HuH-7.5 (cell line): ENCODE results near the gene SPATA16.
"Not testable (repeated sequence)": the region's sequence is repeated elsewhere in the genome, so short reads cannot be mapped to it uniquely, and the experiment has no call there.

Experiments used
- DNase-seq: peaks from one replicate; pipeline ENCODE4 v3.0.0; 2011; ENCODE audit warnings: low spot score

SPATA16 gene

DNA sequence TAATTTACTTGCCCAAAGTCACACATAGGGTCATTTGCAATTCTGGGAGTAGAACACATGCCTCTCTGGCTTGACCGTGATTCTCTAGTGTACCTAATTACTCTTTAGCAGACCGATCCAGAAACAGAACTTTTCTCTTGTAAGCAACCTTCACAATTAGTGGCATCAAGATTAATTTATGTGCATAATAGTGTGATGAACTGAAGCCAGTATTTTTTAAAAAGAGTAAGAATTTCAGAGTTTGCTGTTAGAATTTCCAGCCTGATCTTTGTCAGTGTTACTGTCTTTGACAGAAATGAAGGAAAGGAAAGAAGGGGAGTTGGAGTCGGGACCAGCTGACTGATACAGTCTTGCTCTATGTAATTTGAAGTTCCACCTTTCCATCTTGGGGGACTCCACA is 137.1 kb downstream of the SPATA16 start:
- DNase-seq: no peak

DNA sequence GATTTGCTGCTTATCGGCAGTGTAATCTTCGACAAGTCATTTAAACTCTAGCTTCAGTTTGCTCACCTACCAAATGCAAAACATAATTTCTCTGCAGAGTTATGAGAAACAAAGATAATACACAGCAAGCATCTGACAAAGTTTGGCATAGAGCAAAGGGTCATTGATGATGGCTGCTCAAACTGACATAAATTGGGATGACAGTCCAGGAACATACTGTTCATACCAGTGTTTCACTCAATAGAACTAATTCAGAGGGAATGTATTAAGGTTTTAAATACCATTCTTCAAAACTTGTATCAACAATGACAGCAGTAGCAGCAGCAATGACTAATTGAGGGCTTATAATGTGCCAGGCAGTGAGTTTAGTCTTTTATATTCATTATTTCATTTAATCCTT is 137.6 kb downstream of the SPATA16 start:
- DNase-seq: no peak

DNA sequence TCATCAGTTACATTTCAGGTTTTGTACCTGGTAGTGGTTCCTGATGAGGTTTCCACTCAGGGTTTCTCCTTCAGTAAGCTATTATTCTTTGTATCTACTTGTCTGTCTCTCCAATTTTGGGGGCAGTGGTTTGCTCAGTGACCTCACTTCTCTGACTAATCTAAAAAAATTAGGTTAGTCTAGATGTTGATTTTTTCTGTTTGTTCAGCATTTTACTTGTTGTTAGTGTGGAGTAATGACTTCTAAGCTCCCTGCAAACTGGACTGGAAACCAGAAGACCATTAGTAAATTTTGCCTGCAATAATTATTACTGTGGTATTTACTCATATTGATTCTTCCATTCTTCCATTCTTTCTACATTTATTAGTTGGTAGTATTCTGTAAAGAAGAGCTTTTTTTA is 139.4 kb downstream of the SPATA16 start:
- DNase-seq: no peak

DNA sequence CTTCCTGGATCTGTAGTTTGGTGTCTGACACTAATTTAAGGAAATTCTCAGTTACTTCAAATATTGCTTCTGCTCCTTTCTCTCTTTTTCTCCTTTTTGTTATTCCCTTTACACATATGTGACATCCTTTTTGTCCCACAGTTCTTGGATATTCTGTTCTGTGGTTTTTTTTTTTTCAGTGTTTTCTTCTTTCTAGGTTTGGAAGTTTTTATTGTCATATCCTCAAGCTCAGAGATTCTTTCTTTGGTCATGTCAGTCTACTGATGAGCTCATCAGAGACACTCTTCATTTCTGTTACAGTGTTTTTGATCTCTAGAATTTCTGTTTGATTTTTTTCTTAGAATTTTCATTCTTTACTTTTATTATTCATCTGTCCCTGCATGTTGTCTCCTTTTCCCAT is 140.5 kb downstream of the SPATA16 start:
- no peak for DNase-seq

DNA sequence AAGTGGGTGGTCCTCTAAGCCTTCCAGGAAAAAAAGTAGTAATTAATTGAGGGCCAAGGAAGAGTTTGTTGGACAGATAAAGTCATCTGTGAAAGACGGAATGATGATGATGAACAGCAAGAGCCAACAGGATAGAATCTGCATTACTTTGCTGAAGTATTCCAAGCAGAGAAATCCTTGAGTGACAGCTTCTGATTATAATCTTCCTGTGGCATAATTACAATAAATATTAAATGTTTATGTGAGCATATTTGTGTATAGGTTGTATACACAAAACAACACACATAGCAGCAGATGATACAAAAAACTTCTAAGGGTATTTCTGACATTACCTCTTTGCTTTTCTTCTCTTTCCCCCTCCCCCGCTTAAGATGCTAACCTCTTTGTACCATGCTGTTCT is 147.6 kb downstream of the SPATA16 start:
- DNase-seq: no peak

DNA sequence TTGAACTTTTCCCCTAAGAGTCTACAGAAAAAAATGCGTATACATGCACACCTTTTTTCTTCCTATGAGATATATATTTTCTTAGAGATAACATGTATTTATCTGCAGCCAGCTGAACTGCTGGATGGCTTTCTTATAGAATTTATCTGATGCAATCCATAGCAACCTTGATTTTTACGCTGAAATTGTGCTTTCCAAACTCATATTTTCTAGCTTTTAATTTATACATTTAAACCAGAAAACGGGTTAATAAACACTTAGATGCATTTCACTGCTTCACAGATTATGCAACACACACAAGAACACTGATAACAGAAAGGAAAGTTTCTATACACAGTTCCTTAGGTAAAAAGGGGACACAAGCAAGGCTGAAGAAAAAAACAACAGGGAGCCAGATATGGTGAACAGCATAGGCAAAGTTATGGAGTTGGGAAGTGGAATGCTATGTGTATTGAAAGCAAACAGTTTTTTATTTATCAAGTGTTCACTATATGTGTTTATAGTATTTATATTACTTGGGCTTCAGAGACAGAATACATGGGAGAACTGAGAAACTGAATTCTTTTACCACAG is 149.5 kb downstream of the SPATA16 start:
- no peak for DNase-seq

DNA sequence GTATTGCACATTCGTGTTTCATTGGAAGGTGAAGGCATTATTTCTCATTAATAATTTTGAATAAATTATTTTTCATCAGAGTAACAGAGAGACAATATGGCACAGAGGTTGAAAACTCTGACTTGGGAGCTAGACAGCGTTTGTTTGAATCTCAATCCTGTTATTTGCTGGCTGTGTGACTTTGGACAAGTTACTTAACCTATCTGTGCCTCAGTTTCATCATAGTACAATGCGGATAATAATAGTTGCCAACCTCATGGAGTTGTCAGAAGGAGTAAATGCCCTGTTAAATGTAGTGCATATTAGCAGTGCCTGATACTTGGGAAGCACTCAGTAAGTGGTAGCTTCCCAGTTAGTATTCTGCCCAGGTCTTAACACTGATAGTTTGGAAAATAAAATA is 151.7 kb downstream of the SPATA16 start:
- DNase-seq: no peak

DNA sequence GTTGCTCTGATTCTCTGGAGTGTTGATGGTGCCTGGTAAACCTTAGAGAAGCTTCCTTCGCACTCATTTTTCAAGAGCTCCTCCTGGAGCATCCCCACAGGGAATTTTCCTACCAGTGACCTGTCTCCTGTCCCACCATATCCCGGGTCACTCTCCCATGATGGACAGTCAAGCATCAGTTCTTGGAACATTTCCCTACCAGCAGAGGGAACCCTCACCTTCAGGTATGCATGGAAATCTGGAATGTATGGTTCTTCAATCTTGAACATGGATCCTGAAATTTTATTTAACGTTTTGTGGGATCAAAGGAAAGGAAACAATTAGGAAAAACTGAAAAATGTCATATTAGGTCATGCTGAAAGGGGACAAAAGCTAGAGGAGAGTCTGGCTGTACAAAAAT is 153.8 kb downstream of the SPATA16 start:
- DNase-seq: peak; percentile 12

DNA sequence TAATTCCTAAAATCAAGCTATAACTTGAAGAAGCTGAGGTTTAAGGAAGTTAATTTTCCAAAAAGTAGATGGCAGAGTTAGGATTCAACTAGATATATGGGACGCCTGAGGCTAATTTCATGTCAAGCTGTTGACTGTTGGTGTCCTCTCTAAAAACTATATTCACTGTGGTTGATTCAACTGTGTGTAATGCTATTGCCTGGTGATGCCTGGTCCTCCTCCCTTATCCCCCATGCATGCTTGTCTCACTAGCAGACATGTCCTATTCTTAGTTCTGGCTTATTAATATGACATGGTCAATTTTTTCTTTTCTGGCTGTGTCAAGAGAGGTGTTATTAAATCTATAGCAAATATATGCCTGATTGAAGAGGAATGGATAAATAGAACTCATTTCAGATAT is 156.1 kb downstream of the SPATA16 start:
- no peak for DNase-seq

DNA sequence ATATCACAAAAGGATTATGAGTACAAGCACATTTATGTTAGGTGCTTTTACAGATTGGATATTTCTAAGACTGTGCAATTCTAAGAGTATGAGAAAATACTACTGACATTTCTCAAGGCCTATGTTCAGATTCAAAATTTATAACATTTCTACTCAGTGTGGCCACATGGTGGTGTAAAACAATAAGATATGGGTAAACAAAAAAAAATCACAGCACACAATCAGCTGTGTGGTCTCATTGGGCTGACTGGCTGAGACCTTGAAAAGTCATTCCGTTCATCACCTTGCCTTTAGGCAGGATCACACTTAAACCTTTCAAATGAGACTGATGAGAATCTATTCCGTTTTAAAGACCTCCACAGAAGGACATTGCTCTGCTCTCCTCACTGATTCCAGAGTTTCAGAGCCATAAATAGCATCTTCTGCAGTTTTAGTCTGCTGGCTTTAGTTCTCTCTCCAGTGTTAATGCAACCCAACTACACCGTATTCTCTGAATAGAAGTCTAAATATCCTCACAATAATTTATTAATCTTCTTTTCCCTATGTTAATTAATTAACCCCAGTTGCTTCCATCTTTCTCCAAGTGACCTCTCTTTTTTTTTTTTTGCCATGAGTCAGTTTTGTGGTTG is 158.2 kb downstream of the SPATA16 start:
- no peak for DNase-seq

DNA sequence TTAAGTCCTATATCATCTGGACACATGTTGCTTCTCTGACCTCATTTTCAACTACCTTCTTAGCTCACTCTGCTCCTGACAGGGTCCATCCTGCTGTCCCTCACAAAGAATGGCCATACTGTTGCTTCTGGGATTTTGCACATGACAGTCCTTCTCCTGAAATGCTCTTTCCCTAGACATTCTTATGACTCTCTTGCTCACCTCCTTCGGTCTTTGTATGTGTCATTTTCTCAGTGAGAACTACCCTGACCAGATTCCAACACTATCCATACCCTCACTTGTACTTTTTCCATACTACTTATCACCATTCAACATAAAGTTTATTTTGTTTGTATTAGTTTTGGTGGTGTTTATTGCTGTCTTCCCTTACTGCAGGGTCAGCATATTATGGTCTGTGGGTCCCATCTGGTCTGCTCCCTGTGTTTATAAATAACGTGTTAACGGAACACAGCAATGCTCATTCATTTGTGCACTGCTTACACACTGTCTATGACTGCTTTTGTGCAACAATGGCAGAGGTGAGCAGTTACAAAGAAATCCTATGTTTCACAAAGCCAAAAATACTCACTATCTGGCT is 159.5 kb downstream of the SPATA16 start:
- DNase-seq: no peak

DNA sequence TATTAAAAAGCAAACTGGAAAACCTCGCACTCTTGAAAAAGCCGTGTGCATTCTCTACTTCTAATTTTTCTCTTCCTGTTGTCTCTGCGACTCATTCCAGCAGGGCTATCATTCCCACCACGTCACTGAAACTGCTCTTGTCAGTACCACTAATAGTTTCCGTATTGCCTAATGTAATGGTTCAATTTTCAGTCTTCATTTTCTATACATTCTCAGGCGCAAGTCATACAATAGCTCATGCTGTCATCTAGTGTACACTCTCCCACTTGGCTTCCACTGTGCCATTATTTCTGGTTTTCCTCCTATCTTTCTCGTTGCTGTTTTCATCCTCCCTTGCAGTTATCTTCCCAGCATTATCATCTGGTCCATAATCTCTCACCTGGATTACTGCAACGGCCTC is 160.2 kb downstream of the SPATA16 start:
- no peak for DNase-seq

DNA sequence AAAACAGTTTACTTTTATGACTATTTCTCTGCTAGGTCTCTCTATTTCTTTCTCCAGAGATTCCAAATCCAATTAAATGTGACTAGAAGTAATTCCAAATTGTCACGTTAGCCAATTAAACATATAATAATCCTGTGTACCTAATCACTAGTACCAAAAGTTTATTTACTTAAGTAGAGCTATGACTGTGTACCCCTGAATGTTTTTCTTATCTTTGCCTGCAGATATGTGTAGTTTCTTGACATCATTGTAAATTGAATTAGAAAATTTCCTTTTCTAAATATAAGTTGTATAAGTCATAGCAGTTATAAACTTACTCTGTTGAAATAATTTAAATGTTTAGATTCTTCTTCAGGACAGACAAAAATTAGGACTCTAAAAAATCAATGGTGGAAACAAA is 163.3 kb downstream of the SPATA16 start:
- DNase-seq: no peak

DNA sequence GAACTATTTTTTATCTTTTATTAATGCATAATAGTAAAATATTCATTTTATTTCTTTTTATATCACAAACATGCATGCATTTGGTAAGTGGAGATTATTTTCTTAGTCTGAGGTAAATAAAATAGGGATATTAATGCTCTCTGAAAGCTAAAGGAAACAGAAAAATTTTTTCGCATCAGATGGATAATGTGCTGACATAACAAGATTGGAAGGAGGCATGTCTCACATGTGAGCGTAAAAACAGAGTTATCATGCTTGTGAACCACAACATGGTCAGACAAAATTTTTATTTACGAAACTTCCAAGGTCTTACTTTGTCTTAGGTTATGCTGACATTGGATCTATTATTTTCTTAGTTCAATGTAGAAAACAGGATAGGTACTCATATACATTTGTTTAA is 166.1 kb downstream of the SPATA16 start:
- DNase-seq: no peak

DNA sequence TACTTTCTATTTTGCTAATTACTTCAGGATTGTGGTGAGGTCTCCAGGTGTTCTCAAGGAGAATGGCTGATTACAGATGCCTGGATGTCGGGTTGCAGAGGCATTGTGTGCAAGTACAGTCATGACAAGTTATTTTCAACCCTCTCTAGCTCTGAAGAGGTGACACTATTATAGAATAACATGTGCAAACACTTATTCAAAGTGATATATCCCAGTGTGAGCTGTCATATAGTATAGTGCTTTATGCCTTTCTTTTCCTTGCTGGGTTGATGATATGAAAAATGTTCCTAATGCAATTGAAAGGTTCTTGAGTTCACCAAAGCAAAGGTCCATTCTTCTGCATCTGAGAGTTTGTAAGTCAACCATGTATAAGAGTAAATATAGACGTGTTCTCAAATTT is 167.2 kb downstream of the SPATA16 start:
- no peak for DNase-seq

DNA sequence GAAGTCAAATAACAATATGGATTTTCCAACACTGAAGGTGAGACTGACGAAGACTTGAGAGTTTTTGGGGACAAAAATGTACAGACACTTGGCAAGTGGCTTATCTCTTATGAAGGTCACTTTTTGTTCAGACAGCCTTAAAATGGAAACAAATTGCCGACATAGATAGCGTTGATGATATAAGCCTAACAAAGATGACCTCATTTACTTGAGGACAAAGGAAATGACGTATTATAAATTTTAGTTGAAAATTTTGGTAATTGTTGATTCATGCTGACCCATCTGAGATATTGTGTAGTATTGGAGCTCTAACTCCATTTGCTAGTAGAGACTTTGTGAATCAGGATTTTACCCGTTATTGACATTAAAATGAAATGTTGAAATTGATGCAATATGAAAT is 168.3 kb downstream of the SPATA16 start:
- no peak for DNase-seq

DNA sequence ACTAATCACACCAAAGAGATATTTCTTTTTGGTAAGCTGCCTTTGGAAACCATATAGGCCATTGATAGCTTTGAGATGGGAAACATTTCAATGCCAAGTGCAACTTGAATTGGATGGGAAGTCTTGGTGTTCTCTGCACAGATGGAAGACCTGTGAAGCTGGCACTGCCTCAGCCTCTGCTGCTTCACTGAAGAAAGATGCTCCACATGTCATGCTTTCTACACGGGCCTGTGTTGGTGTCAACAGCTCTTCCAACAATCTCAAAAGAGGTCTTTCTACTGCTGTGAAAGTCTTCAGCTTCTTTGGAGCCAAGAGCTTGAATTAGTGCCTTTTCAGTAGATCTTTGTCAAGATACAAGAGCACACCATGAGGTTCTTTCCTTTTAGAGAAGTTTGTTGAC is 169.0 kb downstream of the SPATA16 start:
- DNase-seq: no peak

DNA sequence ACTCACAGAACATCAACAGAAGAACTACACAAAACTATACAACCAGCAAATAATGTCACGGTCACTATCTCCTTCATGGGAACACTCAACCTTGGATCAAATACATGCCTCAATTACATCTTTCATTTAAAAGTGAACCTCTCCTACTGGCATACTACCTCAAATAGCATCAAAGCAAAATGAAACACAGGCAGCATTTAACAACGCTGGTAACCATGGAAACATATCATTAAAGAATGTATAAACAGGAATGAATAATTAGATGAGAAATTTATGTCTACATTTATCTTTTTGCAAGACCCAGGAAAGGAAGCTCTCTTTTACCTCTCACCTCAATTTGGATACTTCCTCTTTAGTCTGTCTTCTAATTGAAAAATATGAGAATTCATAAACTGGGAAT is 172.4 kb downstream of the SPATA16 start:
- DNase-seq: no peak

DNA sequence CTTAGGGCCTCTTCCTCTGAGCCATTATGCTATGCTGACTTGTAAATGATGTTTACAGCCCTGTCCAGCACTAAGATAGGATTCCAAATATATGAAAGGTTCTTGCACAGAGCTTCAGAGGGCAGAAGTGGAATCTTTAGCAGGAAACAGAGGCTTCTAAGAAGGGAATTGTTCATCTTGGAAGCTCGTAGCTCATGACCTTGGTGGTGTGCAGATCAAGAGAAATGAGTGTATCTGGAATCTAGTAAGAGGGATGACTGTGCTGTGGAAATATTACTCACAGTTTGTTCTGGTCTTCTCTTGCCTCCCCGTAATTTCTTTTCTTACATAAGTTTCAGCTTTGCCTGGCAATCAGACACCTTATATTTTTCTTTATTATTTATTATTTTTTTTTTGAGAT is 175.8 kb downstream of the SPATA16 start:
- no peak for DNase-seq

DNA sequence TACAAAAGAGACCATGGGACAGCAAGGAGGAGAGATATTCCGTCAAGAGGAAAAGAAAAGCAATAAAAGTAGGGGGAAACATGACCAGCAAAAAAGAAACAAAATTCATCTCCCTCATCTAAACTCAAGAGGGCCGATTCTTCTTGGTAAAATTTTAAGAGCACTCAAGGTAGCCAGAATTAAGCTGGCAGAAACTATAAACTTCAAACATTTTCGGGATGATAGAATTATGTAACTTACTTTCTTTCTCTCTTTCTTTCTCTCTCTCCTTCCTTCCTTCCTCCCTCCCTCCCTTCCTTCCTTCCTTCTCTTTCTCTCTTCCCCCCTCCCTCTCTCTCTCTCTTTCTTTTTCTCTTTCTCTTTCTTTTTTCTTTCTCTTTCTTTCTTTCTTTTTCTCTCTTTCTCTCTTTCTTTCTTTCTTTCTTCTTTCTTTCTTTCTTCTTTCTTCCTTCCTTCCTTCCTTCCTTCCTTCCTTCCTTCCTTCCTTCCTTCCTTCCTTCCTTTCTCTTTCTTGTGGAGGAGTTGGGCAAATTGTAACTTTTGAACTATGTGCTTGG is 180.3 kb downstream of the SPATA16 start:
- not testable (repeated sequence) for DNase-seq

DNA sequence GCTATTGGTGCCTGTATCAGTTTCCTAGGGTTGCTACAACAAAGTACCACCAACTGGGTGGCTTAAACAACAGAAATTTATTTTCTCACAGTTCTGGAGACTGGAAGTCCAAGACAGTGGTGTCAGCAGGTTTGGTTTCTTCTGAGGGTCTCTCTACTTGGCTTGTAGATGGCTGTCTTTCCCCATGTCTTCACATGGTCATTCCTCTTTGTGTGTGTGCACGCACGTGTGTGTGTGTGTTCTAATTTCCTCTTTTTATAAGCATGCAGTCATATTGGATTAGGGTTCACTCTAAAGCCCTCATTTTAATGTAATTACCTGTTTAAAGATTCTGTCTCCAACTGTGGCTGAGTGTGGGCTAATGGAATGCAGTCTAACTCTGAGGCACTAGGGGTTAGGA is 182.5 kb downstream of the SPATA16 start:
- DNase-seq: no peak

DNA sequence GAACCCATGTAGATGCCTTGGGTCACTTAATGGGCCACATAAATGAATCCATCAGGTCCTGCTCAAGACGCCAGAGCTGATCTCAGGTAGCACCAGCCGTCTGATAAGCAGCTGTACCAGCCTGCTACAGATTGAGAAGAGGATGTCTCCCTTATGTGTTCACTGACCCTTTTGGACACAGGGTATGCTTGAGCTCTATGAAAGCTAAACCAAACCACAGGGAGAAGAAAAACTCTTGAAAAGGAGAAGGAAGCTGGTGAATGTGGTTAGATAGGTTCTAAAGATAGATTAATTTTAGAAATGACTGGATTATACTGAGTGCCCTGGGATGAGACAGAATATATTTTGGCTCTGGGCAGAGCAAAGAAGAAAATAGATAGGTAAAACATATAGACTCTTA is 187.5 kb downstream of the SPATA16 start:
- DNase-seq: no peak

DNA sequence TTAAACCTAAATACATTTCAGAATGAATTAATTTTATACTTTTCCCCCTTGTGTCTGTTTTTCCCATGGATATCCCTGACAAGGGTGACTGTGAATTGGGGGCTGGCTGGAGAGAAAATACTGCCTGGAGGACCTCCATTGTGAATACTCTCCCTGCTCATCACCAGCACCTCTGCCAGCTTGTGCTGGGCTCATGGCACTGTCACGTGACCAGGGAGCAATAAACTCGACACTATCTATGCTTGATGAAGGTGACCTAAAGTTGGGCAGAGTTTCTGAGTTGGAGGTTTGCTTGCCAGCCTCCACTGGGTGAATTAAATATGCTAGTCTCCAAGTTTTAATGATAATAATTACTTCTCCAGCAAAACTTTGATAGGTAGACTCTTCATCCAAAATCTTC is 189.5 kb downstream of the SPATA16 start:
- DNase-seq: no peak

DNA sequence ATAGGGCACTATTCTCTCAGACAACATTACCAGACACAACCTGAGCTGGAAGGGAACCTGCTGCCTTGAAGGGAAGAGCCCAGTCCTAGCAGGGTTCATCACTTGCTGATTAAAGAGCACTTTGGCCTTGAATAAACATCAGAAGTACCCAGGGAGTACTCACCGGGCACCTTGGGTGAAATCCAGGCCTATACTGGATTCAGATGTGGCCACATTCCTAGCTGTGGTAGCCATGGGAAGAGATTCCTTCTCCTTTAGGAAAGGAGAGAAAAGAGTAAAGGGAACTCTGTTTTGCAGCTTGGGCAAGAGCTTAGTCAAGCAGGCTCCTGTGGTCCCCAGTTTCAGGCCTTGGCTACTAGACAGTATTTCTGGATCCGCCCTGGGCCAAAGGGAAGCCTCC is 195.0 kb downstream of the SPATA16 start:
- no peak for DNase-seq
